IMR-90 (cell line): ENCODE measurements around the gene MTHFSD. TPM values are rescaled to one million over a fixed set of nuclear protein-coding genes. Genes with fewer than 3 reads are reported as not detected.

Experiments used
- CEBPB ChIP-seq: IDR thresholded peaks from 2 replicates; pipeline ENCODE4 v1.6.1; 2012; ENCODE audit warnings: low read depth, low read length, improper control_type of control experiment
- MAFK ChIP-seq: IDR thresholded peaks from 2 replicates; pipeline ENCODE4 v1.6.1; 2012; ENCODE audit warnings: low read depth, low read length, improper control_type of control experiment
- SMC3 ChIP-seq: fragments of 150-350 bp; IDR thresholded peaks from 2 replicates; pipeline ENCODE4 v1.6.1; 2016; ENCODE audit warnings: low read depth, mild to moderate bottlenecking, antibody characterized with exemption, low read length, moderate library complexity
- polyA plus RNA-seq, 3 experiments: library from polyadenylated mRNA; depleted of rRNA; stranded (reverse); fragments of >200 nt; gene quantifications; 2 replicates each; pipeline ENCODE4 v1.2.3, GENCODE V29; 2012; ENCODE audit warnings: low replicate concordance in 1 of 3
- total RNA-seq: library from RNA; depleted of rRNA; stranded (reverse); fragments of >200 nt; gene quantifications from 2 replicates; pipeline ENCODE4 v1.2.3, GENCODE V29; 2012

MTHFSD gene
- total and polyA plus RNA-seq, 2 of the 4 experiments (the other 2 are of a cell fraction) = 8.2 to 16.8 TPM

GRCh38 chr16:86585821-86586611 lies 31.0 kb upstream of the MTHFSD start (continued):
- TF ChIP-seq SMC3 (no peak), CEBPB (no peak), MAFK (peak; percentile 66)
